Body of pancreas (tissue), 4 donors: ENCODE measurements around the gene RHOD.

Experiments used
- CTCF ChIP-seq, 7 experiments: fragments of 450-650 bp in 4 of 7; fragments of 200-600 bp in 3 of 7; sonication (generic) in 3 of 7; IDR thresholded peaks; one replicate each; pipeline ENCODE4 v1.5.1; 2016 to 2019; ENCODE audit warnings: antibody characterized with exemption in 7 of 7
- POLR2A ChIP-seq, 3 donors: fragments of 450-650 bp; IDR thresholded peaks; one replicate each; pipeline ENCODE4 v1.6.1; 2016; ENCODE audit warnings: antibody characterized with exemption in 3 of 3, mild to moderate bottlenecking in 2 of 3

GRCh38 chr11:67102664-67103063 lies 46.0 kb downstream of the RHOD start:
- no peak for TF ChIP-seq CTCF (IDR thresholded peaks at IDR 0.05)
- no peak for TF ChIP-seq POLR2A (IDR thresholded peaks at IDR 0.05)
